Measurements from ENCODE around the gene LYPLAL1. TPM values are rescaled to one million over a fixed set of nuclear protein-coding genes. Genes with fewer than 3 reads are reported as not detected.
A peak's percentile ranks its signal among the peaks of the same experiment; 100 is the strongest.

LYPLAL1 gene
- total and polyA plus RNA-seq, 2 experiments from 2014 or later: 32.4 to 84.6 TPM

DNA sequence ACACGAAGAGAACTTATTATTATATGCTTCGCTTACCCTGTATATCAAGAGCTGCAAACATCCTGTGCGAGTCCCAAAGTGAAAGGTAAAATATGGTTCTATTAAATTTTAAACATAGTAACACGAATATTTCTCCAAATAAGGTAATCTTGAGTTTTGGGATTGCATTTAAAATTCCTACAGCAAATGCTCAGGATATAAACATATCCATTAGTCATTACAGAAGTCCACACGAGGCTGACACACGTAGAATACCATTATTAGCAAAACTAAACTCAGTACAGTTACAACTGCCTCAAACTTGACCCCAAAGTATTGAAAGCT lies 282 bp upstream of the LYPLAL1 start:
- Histone ChIP-seq H3K4me3 (peak overlapping the region; percentile 73), H3K4me1 (ENCODE audit: low read depth) (peaks cover 12% of the 10 kb centered on the region), H3K27me3 (no peaks in the 10 kb centered on the region), H3K9me3 (ENCODE audit: low read depth) (no peaks in the 10 kb centered on the region), H3K36me3 (no peaks in the 10 kb centered on the region), H3K27ac (peak overlapping the region; percentile 94)
- no peak for DNase-seq (ENCODE audit: low read depth in 1 of 2, low spot score in 1 of 2)
- TF ChIP-seq, protein P1, sequence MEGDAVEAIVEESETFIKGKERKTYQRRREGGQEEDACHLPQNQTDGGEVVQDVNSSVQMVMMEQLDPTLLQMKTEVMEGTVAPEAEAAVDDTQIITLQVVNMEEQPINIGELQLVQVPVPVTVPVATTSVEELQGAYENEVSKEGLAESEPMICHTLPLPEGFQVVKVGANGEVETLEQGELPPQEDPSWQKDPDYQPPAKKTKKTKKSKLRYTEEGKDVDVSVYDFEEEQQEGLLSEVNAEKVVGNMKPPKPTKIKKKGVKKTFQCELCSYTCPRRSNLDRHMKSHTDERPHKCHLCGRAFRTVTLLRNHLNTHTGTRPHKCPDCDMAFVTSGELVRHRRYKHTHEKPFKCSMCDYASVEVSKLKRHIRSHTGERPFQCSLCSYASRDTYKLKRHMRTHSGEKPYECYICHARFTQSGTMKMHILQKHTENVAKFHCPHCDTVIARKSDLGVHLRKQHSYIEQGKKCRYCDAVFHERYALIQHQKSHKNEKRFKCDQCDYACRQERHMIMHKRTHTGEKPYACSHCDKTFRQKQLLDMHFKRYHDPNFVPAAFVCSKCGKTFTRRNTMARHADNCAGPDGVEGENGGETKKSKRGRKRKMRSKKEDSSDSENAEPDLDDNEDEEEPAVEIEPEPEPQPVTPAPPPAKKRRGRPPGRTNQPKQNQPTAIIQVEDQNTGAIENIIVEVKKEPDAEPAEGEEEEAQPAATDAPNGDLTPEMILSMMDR (IDR thresholded peaks at IDR 0.05; ENCODE audit: low read depth, low read length): no peak

DNA sequence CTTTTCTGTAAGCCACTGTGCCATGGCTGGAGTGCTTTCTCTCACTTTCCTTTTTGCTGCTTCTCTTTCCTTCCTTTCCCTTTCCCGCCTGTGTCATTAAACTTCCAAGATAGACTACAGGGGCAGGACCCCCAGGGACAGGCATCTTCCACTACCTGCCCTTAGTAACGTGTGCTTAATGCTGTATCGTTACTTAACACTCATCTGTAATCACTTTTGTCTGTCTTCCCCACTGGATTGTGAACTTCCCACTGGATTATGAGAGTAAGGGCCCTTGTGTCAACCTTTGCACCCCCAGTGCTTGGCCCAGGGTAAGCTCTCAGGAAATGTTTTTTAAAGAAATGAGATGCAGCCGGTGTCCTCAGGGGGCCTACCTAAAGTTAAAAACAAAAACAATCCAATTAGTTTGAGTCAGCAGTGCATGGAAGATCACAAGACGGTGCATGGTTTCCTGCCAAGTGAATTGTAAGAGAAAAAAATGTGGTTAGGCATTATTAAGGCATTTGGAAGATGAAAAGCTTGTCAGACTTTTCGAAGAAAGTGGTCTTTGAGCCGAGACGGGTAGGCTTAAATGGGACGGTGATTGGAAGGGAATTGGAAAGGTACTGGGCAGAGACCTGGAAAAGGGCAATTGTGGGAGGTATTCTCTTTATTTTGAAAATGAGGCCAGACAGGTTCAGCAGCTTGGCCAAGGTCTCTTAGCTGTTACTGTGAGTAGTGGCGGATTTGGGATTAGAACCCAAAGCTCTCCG lies 958 bp downstream of the LYPLAL1 start:
- TF ChIP-seq, protein P1 (IDR thresholded peaks at IDR 0.05; ENCODE audit: low read depth, low read length): no peak
- Histone ChIP-seq H3K4me1 (ENCODE audit: low read depth) (peaks cover 12% of the 10 kb centered on the region), H3K27me3 (no peaks in the 10 kb centered on the region), H3K9me3 (ENCODE audit: low read depth) (no peaks in the 10 kb centered on the region), H3K36me3 (peaks cover 5% of the 10 kb centered on the region), H3K4me3 (peak overlapping the region; percentile 73), H3K27ac (peak overlapping the region; percentile 94)
- peak; percentile 6 to 91 for DNase-seq (ENCODE audit: low read depth in 1 of 2, low spot score in 1 of 2)

DNA sequence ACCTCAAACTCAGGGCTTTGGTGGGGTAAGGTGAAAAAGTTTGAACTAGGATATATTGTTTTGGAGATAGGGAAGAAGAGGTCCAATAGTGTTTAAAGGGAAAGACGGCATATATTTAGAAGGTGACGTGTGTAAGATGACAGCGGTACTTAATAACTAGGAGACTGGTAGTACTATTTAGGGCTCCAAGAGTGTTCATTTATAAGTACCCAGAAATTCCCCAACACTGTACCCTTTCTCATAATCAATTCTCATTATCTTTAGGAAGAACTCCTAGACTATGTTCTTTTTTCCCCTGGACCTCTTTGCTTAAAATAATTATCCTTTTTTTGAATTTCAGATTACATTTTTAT lies 1.5 kb downstream of the LYPLAL1 start:
- Histone ChIP-seq H3K4me3 (peak overlapping the region; percentile 73), H3K9me3 (ENCODE audit: low read depth) (no peaks in the 10 kb centered on the region), H3K4me1 (ENCODE audit: low read depth) (peaks cover 12% of the 10 kb centered on the region), H3K27me3 (no peaks in the 10 kb centered on the region), H3K27ac (peak overlapping the region; percentile 94), H3K36me3 (peaks cover 9% of the 10 kb centered on the region)
- peak in 1 of 2 donors; percentile 23 for DNase-seq (ENCODE audit: low read depth in 1 of 2, low spot score in 1 of 2)
- TF ChIP-seq, protein P1 (IDR thresholded peaks at IDR 0.05; ENCODE audit: low read depth, low read length): no peak

DNA sequence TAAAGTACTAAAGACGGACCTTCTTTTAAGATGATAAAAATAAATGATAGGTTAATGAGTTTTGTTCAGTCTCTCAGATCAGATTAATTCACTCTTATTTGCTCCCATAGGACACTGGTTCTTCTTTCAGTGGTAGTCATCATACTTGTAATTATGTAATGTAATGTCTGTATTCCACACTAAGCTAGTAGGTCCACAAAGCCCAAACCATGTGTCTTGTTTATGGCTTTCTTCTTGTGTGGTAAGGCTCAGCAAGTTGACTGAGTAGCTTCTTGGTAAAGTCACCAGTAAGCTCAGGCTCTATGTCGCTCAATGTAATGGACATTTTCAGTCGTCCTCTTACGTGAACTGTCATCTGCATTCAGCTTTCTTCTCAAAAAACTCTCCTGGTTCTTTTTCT lies 2.5 kb downstream of the LYPLAL1 start:
- Histone ChIP-seq H3K9me3 (ENCODE audit: low read depth) (no peaks in the 10 kb centered on the region), H3K27me3 (no peaks in the 10 kb centered on the region), H3K4me3 (peak overlapping the region; percentile 73), H3K27ac (peak overlapping the region; percentile 94), H3K4me1 (ENCODE audit: low read depth) (peaks cover 12% of the 10 kb centered on the region), H3K36me3 (peaks cover 16% of the 10 kb centered on the region)
- TF ChIP-seq, protein P1 (IDR thresholded peaks at IDR 0.05; ENCODE audit: low read depth, low read length): no peak
- no peak for DNase-seq (ENCODE audit: low read depth in 1 of 2, low spot score in 1 of 2)

DNA sequence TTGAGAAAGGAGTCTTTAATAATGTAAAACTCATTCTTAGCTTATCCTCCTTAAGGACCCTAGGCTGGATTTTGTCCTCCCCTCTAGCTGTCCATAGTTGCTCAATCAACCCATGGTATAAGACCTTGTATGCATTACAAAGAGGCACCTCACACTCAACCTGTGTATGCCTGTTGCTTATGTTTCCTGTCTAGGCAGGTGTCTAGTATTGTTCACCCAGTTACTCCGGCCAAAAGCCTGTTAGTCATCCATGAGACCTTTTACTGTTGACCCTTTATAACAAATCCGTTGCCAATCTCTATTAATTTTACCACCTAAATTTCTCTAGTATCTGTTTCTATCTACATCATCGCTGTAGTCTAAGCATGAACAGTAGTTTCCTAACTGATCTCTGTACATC lies 3.7 kb downstream of the LYPLAL1 start:
- Histone ChIP-seq H3K4me1 (ENCODE audit: low read depth) (peaks cover 12% of the 10 kb centered on the region), H3K9me3 (ENCODE audit: low read depth) (no peaks in the 10 kb centered on the region), H3K4me3 (no peak overlapping the region), H3K27ac (no peak overlapping the region), H3K27me3 (no peaks in the 10 kb centered on the region), H3K36me3 (peaks cover 21% of the 10 kb centered on the region)
- DNase-seq (ENCODE audit: low read depth in 1 of 2, low spot score in 1 of 2): no peak
- TF ChIP-seq, protein P1 (IDR thresholded peaks at IDR 0.05; ENCODE audit: low read depth, low read length): no peak
